Ovary (tissue), 9 donors: ENCODE results near the gene DISC1. TPM values are rescaled to one million over a fixed set of nuclear protein-coding genes. Genes with fewer than 3 reads are reported as not detected.

Experiments used
- DNase-seq, 5 donors: peaks; one replicate each; pipeline ENCODE4 v3.0.0-alpha.2; 2019 to 2020
- H3K27ac ChIP-seq, 2 donors: fragments of 200-600 bp; one replicate each; pipeline versions ENCODE4 v1.5.1 to v1.8.0; 2019 to 2022
- H3K27me3 ChIP-seq: fragments of 200-600 bp; one replicate; pipeline ENCODE4 v1.8.0; 2022
- H3K36me3 ChIP-seq: fragments of 200-600 bp; sonication (generic); one replicate; pipeline ENCODE4 v1.5.1; 2019
- H3K4me1 ChIP-seq: one replicate; pipeline ENCODE4 v1.8.1; 2013; ENCODE audit warnings: mild to moderate bottlenecking, moderate library complexity; ENCODE audit not compliant: insufficient read depth
- H3K4me3 ChIP-seq: fragments of 200-600 bp; sonication (generic); one replicate; pipeline ENCODE4 v1.5.1; 2017
- H3K9me3 ChIP-seq, 2 donors: fragments of 200-600 bp in 1 of 2; sonication (generic) in 1 of 2; one replicate each; pipeline versions ENCODE4 v1.5.1 to v1.8.1; 2013 to 2019; ENCODE audit warnings: mild to moderate bottlenecking in 1 of 2, moderate library complexity in 1 of 2
- CTCF ChIP-seq, 3 donors: fragments of 450-650 bp in 2 of 3; fragments of 200-600 bp in 1 of 3; IDR thresholded peaks; one replicate each; pipeline versions ENCODE4 v1.5.1 to v1.8.0; 2016 to 2022; ENCODE audit warnings: antibody characterized with exemption in 3 of 3, mild to moderate bottlenecking in 1 of 3
- EP300 ChIP-seq: sonication (generic); formaldehyde crosslinking; IDR thresholded peaks from one replicate; pipeline ENCODE4 v1.6.1; 2017; ENCODE audit warnings: antibody characterized with exemption
- POLR2A ChIP-seq: fragments of 450-650 bp; IDR thresholded peaks from one replicate; pipeline ENCODE4 v1.6.1; 2017; ENCODE audit warnings: antibody characterized with exemption, mild to moderate bottlenecking, moderate library complexity
- WGBS, 3 donors: extraction: QIAGEN DNeasy Blood & Tissue Kit in 1 of 3; methylation state at CpG; one replicate each; pipeline versions ENCODE4 v1.1.5 to v1.1.7; 2013 to 2017; 5-methylcytosine and 5-hydroxymethylcytosine counted together
- intact Hi-C, 4 donors: fragments of 100-400 bp; cut with DNase I; formaldehyde crosslinking; loops; one replicate each; pipeline versions ENCODE4 v1.11.0 to v1.15.1; 2022 to 2023
- polyA plus RNA-seq, 2 donors: library from polyadenylated mRNA; stranded (reverse); fragments of 200-250 nt in 1 of 2; fragments of 350-450 nt in 1 of 2; fragmentation: Illumina TruSeq in 1 of 2; extraction: RNeasy Lipid Tissue Mini Kit (QIAGEN cat#74804) in 1 of 2; gene quantifications; one replicate each; pipeline ENCODE4 v1.2.3, GENCODE V29; 2013 to 2014
- total RNA-seq, 7 donors: library from RNA; depleted of rRNA in 2 of 7; stranded (reverse); fragments of >200 nt in 2 of 7; fragmentation: NEBNext Ultra II Directional in 3 of 7; extraction: Animal tissue kit (Norgen Biotek cat#: 25700) in 3 of 7; gene quantifications; one replicate each; pipeline versions ENCODE4 v1.1.0 to v1.2.4, GENCODE V29; 2016 to 2023
- donor health status: DM: no; HTN: no; CAD: no; lungs with moderate emphysema.
- donor health status: DM: no; HTN: no; CAD: no.
- donor health status: Bipolar disorder and iron deficiency.
- donor health status: DM: yes; HTN: yes; CAD: no.
- donor health status: DM: no; HTN: no; CAD: no.
- donor health status: DM: yes; HTN: yes; CAD: no.

Gene DISC1
- total and polyA plus RNA-seq, 9 donors = 3.0 to 24.3 (median 13.0) TPM

- no peak for DNase-seq
- no peak for TF ChIP-seq CTCF (IDR thresholded peaks at IDR 0.05)
- TF ChIP-seq POLR2A = no peak
- TF ChIP-seq EP300 = no peak
- intact Hi-C loops = no loop called here
Measured at GRCh38 chr1:231887166-231887565, 260.6 kb downstream of the DISC1 start.

GRCh38 chr1:231887866-231888265 is 261.3 kb downstream of the DISC1 start:
- Histone ChIP-seq H3K4me3 (no peak overlapping the region), H3K36me3 (no peaks in the 10 kb centered on the region), H3K9me3 (no peaks in the 10 kb centered on the region), H3K27ac (no peak overlapping the region), H3K4me1 (peaks cover 4% of the 10 kb centered on the region), H3K27me3 (no peaks in the 10 kb centered on the region)
- DNase-seq = no peak
- WGBS, 3 donors = 87 to 91% (median 87%) methylated on average over 6 of the region's 6 CpGs
- TF ChIP-seq EP300 (no peak), CTCF (IDR thresholded peaks at IDR 0.05) (no peak), POLR2A (no peak)
- intact Hi-C loops = no loop called here

More at GRCh38 chr1:231887166-231887565, 260.6 kb downstream of the DISC1 start:
- no peak overlapping the region for H3K27ac ChIP-seq
- peaks cover 4% of the 10 kb centered on the region for H3K4me1 ChIP-seq
- no peaks in the 10 kb centered on the region for H3K27me3 ChIP-seq
- H3K36me3 ChIP-seq = no peaks in the 10 kb centered on the region
- no peaks in the 10 kb centered on the region for H3K9me3 ChIP-seq
- 96 to 98% (median 97%) methylated on average over 3 of the region's 3 CpGs for WGBS, 3 donors
- H3K4me3 ChIP-seq = no peak overlapping the region

GRCh38 chr1:231890791-231891190 is 264.2 kb downstream of the DISC1 start:
- H3K9me3 ChIP-seq = no peaks in the 10 kb centered on the region
- WGBS, 3 donors = 90 to 94% (median 92%) methylated on average over 4 of the region's 4 CpGs
- intact Hi-C loops = no loop called here
- H3K4me3 ChIP-seq = no peak overlapping the region
- no peak for DNase-seq
- no peaks in the 10 kb centered on the region for H3K27me3 ChIP-seq
- H3K36me3 ChIP-seq = no peaks in the 10 kb centered on the region
- peaks cover 2% of the 10 kb centered on the region for H3K4me1 ChIP-seq
- TF ChIP-seq CTCF (IDR thresholded peaks at IDR 0.05) (no peak), EP300 (no peak), POLR2A (no peak)
- H3K27ac ChIP-seq = no peak overlapping the region

GRCh38 chr1:231893400-231894102 is 267.0 kb downstream of the DISC1 start:
- Histone ChIP-seq H3K36me3 (no peaks in the 10 kb centered on the region), H3K27me3 (no peaks in the 10 kb centered on the region), H3K4me1 (peaks cover 1% of the 10 kb centered on the region), H3K4me3 (no peak overlapping the region), H3K27ac (no peak overlapping the region), H3K9me3 (no peaks in the 10 kb centered on the region)
- intact Hi-C loops = no loop called here
- TF ChIP-seq CTCF (IDR thresholded peaks at IDR 0.05) (no peak), POLR2A (no peak), EP300 (no peak)
- DNase-seq = no peak
- 95 to 97% (median 96%) methylated on average over 7 of the region's 7 CpGs for WGBS, 3 donors
